ENCODE data around the gene SEPTIN11.

Gene SEPTIN11

DNA sequence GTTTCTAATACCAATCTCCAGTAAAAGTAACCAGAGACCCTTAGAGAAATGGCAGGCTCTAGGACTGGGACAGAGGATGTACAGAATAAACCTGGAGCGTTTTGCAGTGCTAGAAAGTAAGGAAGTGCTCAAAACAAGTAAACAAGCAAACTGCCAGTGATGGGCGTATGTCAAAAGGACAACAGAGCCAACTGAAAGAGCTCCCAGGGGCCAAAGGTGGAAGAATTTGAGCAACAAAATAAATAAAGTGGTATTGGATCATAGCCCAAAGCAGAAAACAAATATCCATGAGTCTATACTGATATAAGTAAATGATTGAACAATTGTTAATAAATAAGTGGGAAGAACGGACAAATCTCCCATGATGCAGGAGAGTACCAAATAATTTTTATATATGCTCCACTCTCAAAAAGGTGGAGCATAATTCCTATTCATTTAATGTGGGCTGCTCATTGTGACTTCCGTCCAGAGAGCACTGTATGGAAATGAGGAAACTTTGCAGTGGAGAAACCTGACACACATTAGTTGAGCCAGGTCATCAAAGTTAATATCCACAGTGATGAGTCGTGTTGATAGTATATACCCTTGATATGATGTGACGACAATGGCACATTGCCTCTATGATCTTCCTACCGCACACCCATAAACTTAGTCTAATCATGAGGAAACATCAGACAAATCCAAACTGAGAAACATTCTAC is 17.8 kb upstream of the SEPTIN11 start:
- Histone ChIP-seq H3K27ac (ENCODE audit: low read length) (no peak overlapping the region), H3K4me1 (ENCODE audit: control insufficient read depth, insufficient read depth, low read length) (no peaks in the 10 kb centered on the region), H3K27me3 (ENCODE audit: control insufficient read depth in 1 of 2, insufficient read depth in 2 of 2, low read length in 2 of 2) (no peaks in the 10 kb centered on the region), H3K9ac (ENCODE audit: low read length in 2 of 2) (no peak overlapping the region), H3K36me3 (ENCODE audit: control insufficient read depth in 2 of 2, insufficient read depth in 2 of 2, low read length in 2 of 2) (no peaks in the 10 kb centered on the region), H3K9me3 (ENCODE audit: control insufficient read depth in 2 of 2, low read length in 2 of 2) (no peaks in the 10 kb centered on the region), H3K4me3 (ENCODE audit: low read length in 2 of 2) (no peak overlapping the region)

DNA sequence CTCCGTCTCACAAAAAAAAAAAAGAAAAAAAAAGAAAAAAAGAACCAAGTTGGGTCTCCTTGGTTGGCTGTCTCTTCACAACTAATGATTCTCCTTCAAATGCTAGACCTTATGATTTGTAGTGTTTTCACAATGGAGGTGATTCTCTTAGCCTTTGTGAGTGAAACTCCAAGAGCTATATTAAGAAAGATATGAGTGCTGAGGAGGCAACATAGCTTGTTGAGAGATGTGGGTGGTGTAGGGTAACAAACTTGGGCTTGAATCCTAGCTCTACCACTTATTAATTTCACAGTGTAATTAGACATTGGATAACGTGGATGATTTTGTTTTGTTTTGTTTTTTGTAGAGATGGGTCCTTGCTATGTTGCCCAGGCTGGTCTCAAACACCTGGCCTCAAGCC is 10.4 kb upstream of the SEPTIN11 start:
- Histone ChIP-seq H3K9ac (ENCODE audit: low read length in 2 of 2) (no peak overlapping the region), H3K4me1 (ENCODE audit: control insufficient read depth, insufficient read depth, low read length) (no peaks in the 10 kb centered on the region), H3K9me3 (ENCODE audit: control insufficient read depth in 2 of 2, low read length in 2 of 2) (peaks cover 0 to 3% of the 10 kb centered on the region in 2 donors), H3K27me3 (ENCODE audit: control insufficient read depth in 1 of 2, insufficient read depth in 2 of 2, low read length in 2 of 2) (no peaks in the 10 kb centered on the region), H3K36me3 (ENCODE audit: control insufficient read depth in 2 of 2, insufficient read depth in 2 of 2, low read length in 2 of 2) (no peaks in the 10 kb centered on the region), H3K4me3 (ENCODE audit: low read length in 2 of 2) (no peak overlapping the region), H3K27ac (ENCODE audit: low read length) (no peak overlapping the region)

GRCh38 chr4:76943129-76943620 is 6.4 kb upstream of the SEPTIN11 start:
- peaks cover 4% of the 10 kb centered on the region for H3K4me1 ChIP-seq (ENCODE audit: control insufficient read depth, insufficient read depth, low read length)
- no peak overlapping the region for H3K4me3 ChIP-seq (ENCODE audit: low read length in 2 of 2)
- H3K36me3 ChIP-seq (ENCODE audit: control insufficient read depth in 2 of 2, insufficient read depth in 2 of 2, low read length in 2 of 2) = no peaks in the 10 kb centered on the region
- peaks cover 0 to 3% of the 10 kb centered on the region in 2 donors for H3K9me3 ChIP-seq (ENCODE audit: control insufficient read depth in 2 of 2, low read length in 2 of 2)
- H3K9ac ChIP-seq (ENCODE audit: low read length in 2 of 2) = no peak overlapping the region
- no peaks in the 10 kb centered on the region for H3K27me3 ChIP-seq (ENCODE audit: control insufficient read depth in 1 of 2, insufficient read depth in 2 of 2, low read length in 2 of 2)
- H3K27ac ChIP-seq (ENCODE audit: low read length) = no peak overlapping the region

DNA sequence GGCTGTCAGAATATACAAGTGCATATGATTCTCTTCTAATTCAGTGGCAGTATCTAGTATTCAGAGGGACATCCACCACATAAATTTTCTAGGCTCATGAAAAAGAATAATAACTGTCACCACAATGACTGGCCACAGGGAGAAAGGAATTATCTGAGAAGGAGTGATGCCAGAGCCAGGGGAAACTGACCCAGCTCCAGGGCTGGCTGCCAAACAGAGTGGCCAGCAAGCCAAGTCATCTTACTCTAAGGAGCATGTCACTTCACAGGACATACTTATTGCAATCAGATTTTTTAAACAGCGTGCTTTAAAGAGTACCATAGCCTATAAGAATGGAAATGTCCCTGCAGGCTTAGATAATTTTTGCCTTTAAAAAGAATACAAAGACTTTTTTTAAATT is 5.8 kb upstream of the SEPTIN11 start:
- H3K4me1 ChIP-seq (ENCODE audit: control insufficient read depth, insufficient read depth, low read length) = peaks cover 8% of the 10 kb centered on the region
- no peak overlapping the region for H3K27ac ChIP-seq (ENCODE audit: low read length)
- H3K36me3 ChIP-seq (ENCODE audit: control insufficient read depth in 2 of 2, insufficient read depth in 2 of 2, low read length in 2 of 2) = no peaks in the 10 kb centered on the region
- no peak overlapping the region for H3K9ac ChIP-seq (ENCODE audit: low read length in 2 of 2)
- H3K27me3 ChIP-seq (ENCODE audit: control insufficient read depth in 1 of 2, insufficient read depth in 2 of 2, low read length in 2 of 2) = no peaks in the 10 kb centered on the region
- peaks cover 0 to 3% of the 10 kb centered on the region in 2 donors for H3K9me3 ChIP-seq (ENCODE audit: control insufficient read depth in 2 of 2, low read length in 2 of 2)
- no peak overlapping the region for H3K4me3 ChIP-seq (ENCODE audit: low read length in 2 of 2)

DNA sequence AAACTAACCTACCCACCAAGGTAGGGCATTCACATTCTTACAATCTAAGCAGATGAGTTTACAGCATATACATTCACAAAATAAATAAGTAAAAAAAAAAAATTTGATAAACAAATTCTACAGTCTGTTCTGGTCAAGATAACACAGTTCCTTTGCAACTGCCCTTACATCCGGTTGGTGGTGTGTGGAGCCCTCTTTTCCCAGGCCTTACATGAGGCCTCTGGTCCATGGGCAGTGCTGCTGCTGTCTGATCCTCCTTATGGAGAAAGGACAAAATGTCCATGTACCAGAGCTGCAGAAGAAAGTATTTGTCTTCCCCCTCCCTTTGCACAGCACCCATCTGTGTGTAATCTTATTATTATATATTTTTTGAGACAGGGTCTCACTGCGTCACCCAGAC is 2.2 kb upstream of the SEPTIN11 start:
- Histone ChIP-seq H3K4me3 (ENCODE audit: low read length in 2 of 2) (no peak overlapping the region), H3K27me3 (ENCODE audit: control insufficient read depth in 1 of 2, insufficient read depth in 2 of 2, low read length in 2 of 2) (no peaks in the 10 kb centered on the region), H3K27ac (ENCODE audit: low read length) (no peak overlapping the region), H3K36me3 (ENCODE audit: control insufficient read depth in 2 of 2, insufficient read depth in 2 of 2, low read length in 2 of 2) (no peaks in the 10 kb centered on the region), H3K9me3 (ENCODE audit: control insufficient read depth in 2 of 2, low read length in 2 of 2) (no peaks in the 10 kb centered on the region), H3K9ac (ENCODE audit: low read length in 2 of 2) (no peak overlapping the region), H3K4me1 (ENCODE audit: control insufficient read depth, insufficient read depth, low read length) (peaks cover 12% of the 10 kb centered on the region)

DNA sequence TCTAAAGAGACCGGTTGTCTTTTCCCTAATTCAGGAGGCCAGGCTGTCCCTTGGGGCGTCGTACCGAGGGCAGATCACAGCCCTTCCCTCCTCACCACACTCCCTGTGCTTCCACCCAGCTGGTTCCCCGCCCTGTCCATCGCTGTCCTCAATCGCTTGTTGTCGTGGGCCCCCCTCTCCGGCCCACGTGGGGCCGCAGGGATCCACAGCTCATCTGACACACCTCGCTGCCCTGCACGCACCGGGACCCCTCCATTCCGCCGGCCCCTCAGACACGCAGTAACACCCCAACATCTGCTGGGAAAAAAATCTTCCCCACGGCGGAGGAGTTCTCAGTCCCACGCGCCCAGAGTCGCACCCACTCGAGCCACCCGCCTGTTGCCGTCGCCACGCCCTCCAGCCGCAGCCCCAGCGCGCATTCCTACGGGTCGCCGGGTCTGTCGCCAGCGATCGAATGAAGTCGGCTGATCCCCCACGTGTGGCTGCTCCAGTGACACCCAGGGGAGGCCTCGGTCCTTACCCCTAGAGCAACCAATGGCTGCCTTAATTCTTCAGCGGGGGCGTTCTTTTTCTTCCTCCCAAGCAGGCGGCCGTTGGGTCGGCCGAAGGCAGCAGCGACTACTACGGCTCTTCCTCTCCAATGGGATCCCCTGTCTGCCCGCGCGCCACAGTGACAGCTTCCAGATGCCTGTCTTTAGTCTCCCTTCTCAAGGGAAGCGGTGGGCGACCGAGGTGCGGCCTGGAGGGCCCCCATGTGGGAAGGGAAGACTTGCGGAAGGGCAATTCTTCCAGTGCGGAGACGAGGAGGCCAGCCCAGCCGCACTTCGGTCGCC is 893 bp upstream of the SEPTIN11 start:
- Histone ChIP-seq H3K4me3 (ENCODE audit: low read length in 2 of 2) (peak overlapping the region; percentile 75 to 86), H3K36me3 (ENCODE audit: control insufficient read depth in 2 of 2, insufficient read depth in 2 of 2, low read length in 2 of 2) (no peaks in the 10 kb centered on the region), H3K9me3 (ENCODE audit: control insufficient read depth in 2 of 2, low read length in 2 of 2) (no peaks in the 10 kb centered on the region), H3K27me3 (ENCODE audit: control insufficient read depth in 1 of 2, insufficient read depth in 2 of 2, low read length in 2 of 2) (no peaks in the 10 kb centered on the region), H3K4me1 (ENCODE audit: control insufficient read depth, insufficient read depth, low read length) (peaks cover 12% of the 10 kb centered on the region), H3K9ac (ENCODE audit: low read length in 2 of 2) (peak overlapping the region; percentile 71 to 82), H3K27ac (ENCODE audit: low read length) (peak overlapping the region; percentile 80)

DNA sequence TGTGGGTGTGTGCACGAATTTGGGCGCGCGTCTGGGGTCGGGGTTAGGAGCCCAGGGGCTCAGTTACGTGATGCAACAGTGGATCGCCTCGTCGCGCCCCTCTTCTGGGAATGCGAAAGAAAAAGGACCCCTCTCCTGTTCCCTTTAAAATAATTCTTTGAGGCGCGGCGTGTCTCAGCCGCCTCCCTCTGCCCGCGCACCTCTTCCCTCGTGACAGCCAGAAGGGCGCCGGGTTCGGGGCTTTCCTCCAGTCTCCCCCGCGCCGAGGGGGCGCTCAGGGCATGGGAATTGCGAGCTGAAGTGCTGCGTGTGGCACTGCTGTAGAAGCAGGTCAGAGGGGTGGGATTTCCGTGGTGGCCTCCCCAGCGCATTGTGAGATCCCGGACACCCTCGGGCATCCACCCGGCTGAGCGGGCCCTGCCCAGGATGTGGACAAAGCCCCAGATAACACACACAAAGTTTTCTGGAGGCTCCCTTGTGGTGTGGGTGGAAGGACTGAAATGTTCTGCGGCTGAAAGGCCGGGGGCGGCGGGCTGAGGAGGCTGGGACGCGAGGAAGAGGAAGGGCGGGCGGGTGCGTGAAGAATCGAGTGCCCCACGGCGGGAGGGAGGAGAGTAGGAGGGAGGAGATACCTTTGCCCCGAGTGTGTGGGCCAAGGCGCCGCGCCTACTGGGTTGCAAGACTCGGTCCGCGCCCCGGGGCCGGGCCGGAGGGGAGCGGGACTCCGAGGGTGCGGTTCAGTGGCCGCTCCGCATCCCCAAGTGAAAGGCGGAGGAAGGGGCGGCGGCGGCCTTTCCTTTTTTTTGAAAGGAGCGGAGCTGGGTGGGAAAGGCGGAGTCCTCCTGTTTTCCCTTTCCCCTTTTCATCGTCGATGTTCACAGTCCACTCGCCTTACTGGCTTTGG is 752 bp downstream of the SEPTIN11 start:
- peak overlapping the region; percentile 58 to 68 for H3K9ac ChIP-seq (ENCODE audit: low read length in 2 of 2)
- H3K4me3 ChIP-seq (ENCODE audit: low read length in 2 of 2) = peak overlapping the region; percentile 75 to 86
- peaks cover 12% of the 10 kb centered on the region for H3K4me1 ChIP-seq (ENCODE audit: control insufficient read depth, insufficient read depth, low read length)
- no peaks in the 10 kb centered on the region for H3K9me3 ChIP-seq (ENCODE audit: control insufficient read depth in 2 of 2, low read length in 2 of 2)
- H3K27me3 ChIP-seq (ENCODE audit: control insufficient read depth in 1 of 2, insufficient read depth in 2 of 2, low read length in 2 of 2) = no peaks in the 10 kb centered on the region
- H3K27ac ChIP-seq (ENCODE audit: low read length) = peak overlapping the region; percentile 66
- H3K36me3 ChIP-seq (ENCODE audit: control insufficient read depth in 2 of 2, insufficient read depth in 2 of 2, low read length in 2 of 2) = no peaks in the 10 kb centered on the region

DNA sequence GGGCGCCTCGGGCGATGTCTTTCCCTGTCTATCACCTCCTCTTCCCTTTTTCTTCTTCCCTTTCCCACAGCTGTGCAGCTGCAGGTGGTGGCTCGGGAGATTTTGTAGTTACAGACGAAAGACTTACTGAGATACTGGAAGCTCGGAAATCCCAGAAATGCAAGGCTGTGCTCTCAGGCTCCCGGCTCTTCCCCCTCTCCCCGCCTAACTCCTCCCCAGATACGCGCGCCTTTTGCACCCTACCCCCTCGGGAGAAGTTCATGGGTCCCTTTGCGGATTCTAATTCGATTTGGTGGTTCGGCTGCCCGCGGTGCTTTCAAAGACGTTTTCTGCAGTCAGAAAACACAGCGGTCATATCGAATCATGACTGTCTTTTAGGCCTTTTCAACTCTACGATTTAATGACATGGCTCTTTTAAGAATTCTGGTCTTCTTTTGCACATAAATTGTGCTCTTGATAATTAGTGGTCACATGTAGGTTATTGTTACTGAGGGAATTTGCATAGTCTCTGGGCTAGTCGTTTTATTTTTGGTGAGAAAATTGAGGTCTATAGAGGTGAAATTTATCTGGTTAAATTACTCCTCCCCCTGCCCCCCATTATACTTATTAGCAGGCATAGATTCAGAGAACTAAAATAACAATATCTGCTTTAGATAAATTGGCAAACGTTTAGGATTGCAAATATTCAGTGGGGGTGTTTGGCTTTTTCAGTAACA is 1.6 kb downstream of the SEPTIN11 start:
- H3K4me1 ChIP-seq (ENCODE audit: control insufficient read depth, insufficient read depth, low read length) = peaks cover 12% of the 10 kb centered on the region

GRCh38 chr4:76951672-76952010 is 2.1 kb downstream of the SEPTIN11 start:
- no peaks in the 10 kb centered on the region for H3K27me3 ChIP-seq (ENCODE audit: control insufficient read depth in 1 of 2, insufficient read depth in 2 of 2, low read length in 2 of 2)
- H3K9me3 ChIP-seq (ENCODE audit: control insufficient read depth in 2 of 2, low read length in 2 of 2) = no peaks in the 10 kb centered on the region
- H3K27ac ChIP-seq (ENCODE audit: low read length) = no peak overlapping the region
- H3K4me1 ChIP-seq (ENCODE audit: control insufficient read depth, insufficient read depth, low read length) = peaks cover 12% of the 10 kb centered on the region
- H3K4me3 ChIP-seq (ENCODE audit: low read length in 2 of 2) = peak overlapping the region; percentile 75 to 86
- H3K36me3 ChIP-seq (ENCODE audit: control insufficient read depth in 2 of 2, insufficient read depth in 2 of 2, low read length in 2 of 2) = no peaks in the 10 kb centered on the region
- peak overlapping the region in 1 of 2 donors; percentile 58 for H3K9ac ChIP-seq (ENCODE audit: low read length in 2 of 2)

More for the DNA sequence above, 1.6 kb downstream of the SEPTIN11 start:
- Histone ChIP-seq H3K36me3 (ENCODE audit: control insufficient read depth in 2 of 2, insufficient read depth in 2 of 2, low read length in 2 of 2) (no peaks in the 10 kb centered on the region), H3K9me3 (ENCODE audit: control insufficient read depth in 2 of 2, low read length in 2 of 2) (no peaks in the 10 kb centered on the region), H3K27me3 (ENCODE audit: control insufficient read depth in 1 of 2, insufficient read depth in 2 of 2, low read length in 2 of 2) (no peaks in the 10 kb centered on the region), H3K27ac (ENCODE audit: low read length) (peak overlapping the region; percentile 66), H3K9ac (ENCODE audit: low read length in 2 of 2) (peak overlapping the region; percentile 58 to 68), H3K4me3 (ENCODE audit: low read length in 2 of 2) (peak overlapping the region; percentile 75 to 86)

DNA sequence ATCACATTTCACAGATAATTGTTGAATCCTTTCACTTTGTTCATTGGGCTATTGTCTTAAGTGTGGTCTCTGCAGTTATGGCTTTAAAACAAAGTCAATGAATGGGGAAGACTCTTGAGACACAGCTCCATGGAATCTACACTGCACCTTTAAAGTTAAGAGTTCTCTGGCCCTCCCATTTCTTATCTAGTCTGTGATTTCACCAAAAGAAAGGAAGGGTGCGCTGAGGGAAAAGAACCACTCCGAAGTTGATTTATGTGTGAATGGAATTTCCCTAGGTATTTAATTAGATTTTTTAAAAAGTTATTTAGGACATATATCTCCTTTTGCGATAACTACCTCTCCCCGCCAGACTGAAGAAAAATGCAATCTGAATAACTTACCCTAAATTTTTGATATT is 2.5 kb downstream of the SEPTIN11 start:
- no peak overlapping the region for H3K4me3 ChIP-seq (ENCODE audit: low read length in 2 of 2)
- no peak overlapping the region for H3K27ac ChIP-seq (ENCODE audit: low read length)

More for the DNA sequence above, 2.5 kb downstream of the SEPTIN11 start:
- Histone ChIP-seq H3K36me3 (ENCODE audit: control insufficient read depth in 2 of 2, insufficient read depth in 2 of 2, low read length in 2 of 2) (no peaks in the 10 kb centered on the region), H3K9ac (ENCODE audit: low read length in 2 of 2) (no peak overlapping the region), H3K27me3 (ENCODE audit: control insufficient read depth in 1 of 2, insufficient read depth in 2 of 2, low read length in 2 of 2) (no peaks in the 10 kb centered on the region), H3K4me1 (ENCODE audit: control insufficient read depth, insufficient read depth, low read length) (peaks cover 12% of the 10 kb centered on the region), H3K9me3 (ENCODE audit: control insufficient read depth in 2 of 2, low read length in 2 of 2) (no peaks in the 10 kb centered on the region)
